NCI-H1048 (cell line): ENCODE results near the gene RSPO1.

Experiments
- DNase-seq: peaks from one replicate; lab custom pipeline; 2025; lab: John Stamatoyannopoulos, UW

The RSPO1 gene

DNA sequence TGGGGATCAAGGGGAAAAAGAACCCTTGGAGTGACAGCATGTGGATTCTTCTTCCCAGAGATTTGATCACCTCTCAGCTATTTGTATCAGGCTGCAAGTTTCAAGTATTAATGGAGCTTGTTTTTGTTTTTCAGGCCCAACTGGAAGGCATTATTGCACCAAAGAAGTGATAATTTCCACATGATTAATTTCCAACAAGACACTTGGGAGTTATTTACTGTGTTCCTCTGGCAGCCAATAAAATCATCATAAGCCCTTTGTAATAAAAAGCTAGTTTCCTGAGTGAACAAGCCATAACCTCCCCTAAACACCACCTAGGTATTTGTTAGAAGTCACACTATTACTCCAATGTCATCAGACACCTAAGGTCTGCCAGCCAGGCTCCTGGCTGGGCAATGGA lies 69.8 kb downstream of the RSPO1 start:
- DNase-seq, result no peak

DNA sequence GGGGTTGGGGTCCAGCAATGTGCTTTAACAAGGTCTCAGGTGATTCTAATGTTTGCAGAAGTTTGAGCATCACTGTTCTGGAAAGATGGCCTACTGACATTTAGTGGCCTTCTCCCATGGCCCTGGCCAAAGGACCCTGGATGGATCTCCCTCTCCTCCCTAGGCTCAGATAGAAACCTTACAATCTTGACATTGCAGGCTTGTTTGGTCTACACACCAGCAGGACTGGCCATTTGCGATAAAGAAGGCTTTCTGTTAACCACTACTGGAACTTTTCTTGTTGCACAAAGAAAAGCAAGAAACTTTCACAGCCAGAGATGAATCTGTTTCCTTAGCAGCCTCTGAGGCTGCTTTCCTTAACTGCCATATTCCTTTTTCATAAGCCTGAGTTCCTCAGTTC lies 71.7 kb downstream of the RSPO1 start:
- DNase-seq, result no peak
